ENCODE measurements around the gene SHKBP1. TPM values are rescaled to one million over a fixed set of nuclear protein-coding genes. Genes with fewer than 3 reads are reported as not detected.

The SHKBP1 gene
- total and polyA plus RNA-seq, 10 of the 15 experiments (the other 5 are each of a cell fraction or from before 2014, with no cell fraction given): 2.3 to 123 (median 67.0) TPM

- peaks cover 11% of the 10 kb centered on the region for H3K4me1 ChIP-seq (ENCODE audit: control insufficient read depth, insufficient read depth, low read length)
- peak overlapping the region; percentile 38; the same call in 1 of the 2 replicates for H3K27ac ChIP-seq (ENCODE audit: control insufficient read depth, insufficient read depth)
- TF ChIP-seq SP1 (IDR thresholded peaks at IDR 0.05; ENCODE audit: low read depth, low read length) (peak; percentile 78), TAF1 (IDR thresholded peaks at IDR 0.05; ENCODE audit: borderline replicate concordance, low read depth, low read length) (no peak), PBX3 (IDR thresholded peaks at IDR 0.05; ENCODE audit: insufficient replicate concordance, low read depth, low read length) (peak; percentile 84), RELB (IDR thresholded peaks at IDR 0.05; ENCODE audit: low read depth) (no peak), BCLAF1 (IDR thresholded peaks at IDR 0.05) (no peak), CHD2 (IDR thresholded peaks at IDR 0.05; ENCODE audit: borderline replicate concordance, low read depth, low read length) (0 out of 2 replicates have a peak, but pooled peaks have one; percentile 12), ZBTB40 (IDR thresholded peaks at IDR 0.05; ENCODE audit: borderline replicate concordance) (peak; percentile 68), DPF2 (IDR thresholded peaks at IDR 0.05) (0 out of 2 replicates have a peak, but pooled peaks have one; percentile 11), CREB1 (IDR thresholded peaks at IDR 0.05; ENCODE audit: low read depth) (0 out of 2 replicates have a peak, but pooled peaks have one; percentile 9), IKZF1 (conservative IDR thresholded peaks at IDR 0.05) (peak; percentile 73)
These were observed 37.3 kb downstream of the SHKBP1 start for GRCh38 chr19:40613690-40614621.

More at GRCh38 chr19:40613690-40614621, 37.3 kb downstream of the SHKBP1 start:
- H3K36me3 ChIP-seq (ENCODE audit: control insufficient read depth in 2 of 2, insufficient read depth in 2 of 2, low read length in 1 of 2): no peaks in the 10 kb centered on the region
- peak; percentile 88 for FAIRE-seq
- H3K9ac ChIP-seq (ENCODE audit: control insufficient read depth, insufficient read depth, low read length): peak overlapping the region; percentile 53
- in situ Hi-C loops (cut with MboI): no loop called here
- intact Hi-C loops (cut with micrococcal nuclease; ENCODE audit: unreplicated experiment): no loop called here
- H3K79me2 ChIP-seq (ENCODE audit: control insufficient read depth, insufficient read depth, low read length): no peaks in the 10 kb centered on the region
- WGBS (ENCODE audit: insufficient coverage, insufficient replicate concordance, low lambda C conversion rate, missing lambda C conversion rate): 1% methylated on average over 63 of the region's 67 CpGs
- ChIA-PET RAD21 (ENCODE audit: unreplicated experiment) (interaction anchor here (0.7 to 1.5 kb wide), 4 partner anchors 11 to 643 kb away, joined by 3 to 4 read pairs (median 3); partner anchors contain the start of gene PSMC4), POLR2A (interaction anchor here (0.6 to 3.9 kb wide), 7 partner anchors 9 to 188 kb away, joined by 3 to 24 read pairs (median 3); partner anchors contain the start of genes RAB4B and SERTAD1), SMC1A (ENCODE audit: uncharacterized antibody, unreplicated experiment) (interaction anchor here (1.3 to 1.4 kb wide), 2 partner anchors 21 to 171 kb away, joined by 3 to 5 read pairs; no protein-coding TSS in a partner anchor), CTCF (interaction anchor here (0.9 to 2.8 kb wide), 5 partner anchors 11 to 65 kb away, joined by 3 to 26 read pairs (median 11); no protein-coding TSS in a partner anchor)
- peak overlapping the region; percentile 98 for H3K4me3 ChIP-seq
- H3K9me3 ChIP-seq (replicated peaks; ENCODE audit: control insufficient read depth, insufficient read depth, low read length): no peaks in the 10 kb centered on the region
- ATAC-seq: peak; percentile 78
- DNase-seq (ENCODE audit: low read depth, low spot score): peak; percentile 57
- no peaks in the 10 kb centered on the region; a peak in 1 of 4 replicates for H3K27me3 ChIP-seq (replicated peaks in 1 of 2; ENCODE audit: control insufficient read depth in 2 of 2, insufficient read depth in 2 of 2, low read length in 1 of 2)
- H4K20me1 ChIP-seq (ENCODE audit: control insufficient read depth, insufficient read depth): no peaks in the 10 kb centered on the region
- TSS peak; percentile 79 for BruUV-seq (replicated peaks)
- peak overlapping the region; percentile 95 for H3K4me2 ChIP-seq (ENCODE audit: control insufficient read depth, insufficient read depth)
- peak overlapping the region; percentile 65 for H2AFZ ChIP-seq (ENCODE audit: control insufficient read depth, low read depth, low read length)
